HEK293 (cell line): ENCODE results near the gene MAGI2.

Experiments used
- CTCF ChIA-PET: fragments of 350-600 bp; formaldehyde crosslinking; extraction: SDS; loops from one replicate; lab custom pipeline; 2021; ENCODE audit warnings: antibody characterized with exemption; lab: Yijun Ruan, JAX
- POLR2A ChIA-PET: fragments of 300-600 bp; formaldehyde crosslinking; extraction: SDS; loops from one replicate; lab custom pipeline; 2020; ENCODE audit warnings: antibody characterized with exemption, inconsistent platforms; lab: Yijun Ruan, JAX
- H3K27ac ChIP-seq: fragments of 200-500 bp; sonication (Bioruptor generic); 2 replicates; pipeline ENCODE4 v1.5.1; 2014; ENCODE audit warnings: low read depth, low read length, control low read depth, inconsistent platforms; ENCODE audit errors: extremely low read depth
- H3K36me3 ChIP-seq, 2 experiments: fragments of 200-500 bp in 1 of 2; sonication (Bioruptor generic) in 1 of 2; 1 replicate in 1 of 2; 2 replicates in 1 of 2; pipeline ENCODE4 v1.5.1; 2014 to 2017; ENCODE audit warnings: inconsistent platforms in 2 of 2, low read length in 2 of 2; ENCODE audit not compliant: control insufficient read depth in 2 of 2, insufficient read depth in 1 of 2
- H3K4me1 ChIP-seq: fragments of 200-500 bp; sonication (Bioruptor generic); 2 replicates; pipeline ENCODE4 v1.5.1; 2014; ENCODE audit warnings: mild to moderate bottlenecking, low read length, inconsistent platforms; ENCODE audit not compliant: control insufficient read depth, insufficient read depth
- H3K4me3 ChIP-seq: 2 replicates; pipeline ENCODE4 v1.5.1; 2011; ENCODE audit warnings: low read depth, mild to moderate bottlenecking, control low read depth, low read length, moderate library complexity
- H3K9me3 ChIP-seq: fragments of 200-500 bp; sonication (Bioruptor generic); 2 replicates; pipeline ENCODE4 v1.5.1; 2014; ENCODE audit warnings: low read depth, low read length, inconsistent platforms; ENCODE audit not compliant: control insufficient read depth, insufficient read depth
- BCL6B ChIP-seq: fragments of 450-650 bp; formaldehyde crosslinking; IDR thresholded peaks from 2 replicates; pipeline ENCODE4 v1.5.1; 2017; ENCODE audit warnings: missing biosample characterization, missing genetic modification characterization
- PRDM2 ChIP-seq: fragments of 450-650 bp; formaldehyde crosslinking; IDR thresholded peaks from 2 replicates; pipeline ENCODE4 v1.5.1; 2016; ENCODE audit warnings: missing biosample characterization, missing genetic modification characterization, borderline replicate concordance
- SP2 ChIP-seq: fragments of 450-650 bp; formaldehyde crosslinking; IDR thresholded peaks from 2 replicates; pipeline ENCODE4 v1.5.1; 2016; ENCODE audit warnings: missing biosample characterization, missing genetic modification characterization
- ZBTB44 ChIP-seq: fragments of 450-650 bp; IDR thresholded peaks from 2 replicates; pipeline ENCODE4 v1.5.1; 2018; ENCODE audit warnings: missing biosample characterization, mild to moderate bottlenecking, missing genetic modification characterization
- ZNF155 ChIP-seq: fragments of 450-650 bp; formaldehyde crosslinking; IDR thresholded peaks from 2 replicates; pipeline ENCODE4 v1.5.1; 2016; ENCODE audit warnings: missing biosample characterization, missing genetic modification characterization
- ZNF324 ChIP-seq: fragments of 450-650 bp; formaldehyde crosslinking; IDR thresholded peaks from 2 replicates; pipeline ENCODE4 v1.5.1; 2016; ENCODE audit warnings: missing biosample characterization, missing genetic modification characterization
- ZNF416 ChIP-seq: fragments of 450-650 bp; formaldehyde crosslinking; IDR thresholded peaks from 2 replicates; pipeline ENCODE4 v1.5.1; 2016; ENCODE audit warnings: missing biosample characterization, missing genetic modification characterization
- ZNF596 ChIP-seq: fragments of 450-650 bp; IDR thresholded peaks from 2 replicates; pipeline ENCODE4 v1.5.0; 2018; ENCODE audit warnings: missing biosample characterization, mild to moderate bottlenecking, missing genetic modification characterization, moderate library complexity
- ZNF629 ChIP-seq: fragments of 450-650 bp; formaldehyde crosslinking; IDR thresholded peaks from 2 replicates; pipeline ENCODE4 v1.5.1; 2017; ENCODE audit warnings: missing biosample characterization, missing genetic modification characterization
- ZNF768 ChIP-seq: fragments of 450-650 bp; formaldehyde crosslinking; IDR thresholded peaks from 2 replicates; pipeline ENCODE4 v1.5.1; 2018; ENCODE audit warnings: missing biosample characterization, mild to moderate bottlenecking, missing genetic modification characterization
- ZSCAN23 ChIP-seq: fragments of 450-650 bp; formaldehyde crosslinking; IDR thresholded peaks from 2 replicates; pipeline ENCODE4 v1.5.1; 2016; ENCODE audit warnings: missing biosample characterization, missing genetic modification characterization
- TF ChIP-seq, protein P1 (sequence below): fragments of 450-650 bp; formaldehyde crosslinking; optimal IDR thresholded peaks from 2 replicates; pipeline ENCODE3; 2016; ENCODE audit warnings: missing biosample characterization, mild to moderate bottlenecking, missing genetic modification characterization
- TF ChIP-seq, protein P2 (sequence below): fragments of 450-650 bp; formaldehyde crosslinking; IDR thresholded peaks from 2 replicates; pipeline ENCODE4 v1.5.1; 2017; ENCODE audit warnings: missing biosample characterization, missing genetic modification characterization
- TF ChIP-seq, protein P3 (sequence below): fragments of 450-650 bp; formaldehyde crosslinking; IDR thresholded peaks from 2 replicates; pipeline ENCODE4 v1.5.1; 2017; ENCODE audit warnings: missing biosample characterization, mild to moderate bottlenecking, missing genetic modification characterization, moderate library complexity
- TF ChIP-seq, protein P4 (sequence below): fragments of 450-650 bp; formaldehyde crosslinking; IDR thresholded peaks from 2 replicates; pipeline ENCODE4 v1.5.1; 2016; ENCODE audit warnings: missing biosample characterization, missing genetic modification characterization, low read depth

Gene MAGI2

DNA sequence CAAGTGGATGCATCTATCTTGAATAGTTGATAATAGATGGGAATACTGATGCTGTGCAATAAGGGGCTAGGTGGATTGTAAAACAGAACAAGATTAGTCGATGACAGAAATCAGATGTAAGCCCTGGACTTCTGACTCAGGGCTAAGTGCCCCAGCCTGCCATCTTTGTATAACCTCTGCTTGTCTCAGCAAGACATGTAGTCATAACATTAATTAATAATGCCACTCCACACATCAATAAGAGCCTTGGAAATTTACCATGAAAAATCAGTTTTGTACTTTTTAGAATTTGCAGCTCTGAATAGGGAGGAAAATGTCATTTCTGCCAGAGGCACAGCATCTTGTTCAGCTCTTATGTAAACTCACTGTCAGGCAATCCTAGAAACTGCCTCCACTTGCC lies 1125.7 kb downstream of the MAGI2 start:
- Histone ChIP-seq H3K36me3 (no peaks in the 10 kb centered on the region), H3K4me3 (no peak overlapping the region), H3K4me1 (no peaks in the 10 kb centered on the region), H3K27ac (no peak overlapping the region), H3K9me3 (no peaks in the 10 kb centered on the region)
- TF ChIP-seq, protein P1, sequence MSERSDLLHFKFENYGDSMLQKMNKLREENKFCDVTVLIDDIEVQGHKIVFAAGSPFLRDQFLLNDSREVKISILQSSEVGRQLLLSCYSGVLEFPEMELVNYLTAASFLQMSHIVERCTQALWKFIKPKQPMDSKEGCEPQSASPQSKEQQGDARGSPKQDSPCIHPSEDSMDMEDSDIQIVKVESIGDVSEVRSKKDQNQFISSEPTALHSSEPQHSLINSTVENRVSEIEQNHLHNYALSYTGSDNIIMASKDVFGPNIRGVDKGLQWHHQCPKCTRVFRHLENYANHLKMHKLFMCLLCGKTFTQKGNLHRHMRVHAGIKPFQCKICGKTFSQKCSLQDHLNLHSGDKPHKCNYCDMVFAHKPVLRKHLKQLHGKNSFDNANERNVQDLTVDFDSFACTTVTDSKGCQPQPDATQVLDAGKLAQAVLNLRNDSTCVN: no peak
- TF ChIP-seq PRDM2 (tag by site-specific recombination): no peak
- TF ChIP-seq ZSCAN23 (tag by site-specific recombination): no peak
- no peak for TF ChIP-seq ZNF416 (tag by site-specific recombination)
- TF ChIP-seq BCL6B (tag by site-specific recombination): no peak
- no peak for TF ChIP-seq ZNF596 (tag by site-specific recombination)
- TF ChIP-seq, protein P2, sequence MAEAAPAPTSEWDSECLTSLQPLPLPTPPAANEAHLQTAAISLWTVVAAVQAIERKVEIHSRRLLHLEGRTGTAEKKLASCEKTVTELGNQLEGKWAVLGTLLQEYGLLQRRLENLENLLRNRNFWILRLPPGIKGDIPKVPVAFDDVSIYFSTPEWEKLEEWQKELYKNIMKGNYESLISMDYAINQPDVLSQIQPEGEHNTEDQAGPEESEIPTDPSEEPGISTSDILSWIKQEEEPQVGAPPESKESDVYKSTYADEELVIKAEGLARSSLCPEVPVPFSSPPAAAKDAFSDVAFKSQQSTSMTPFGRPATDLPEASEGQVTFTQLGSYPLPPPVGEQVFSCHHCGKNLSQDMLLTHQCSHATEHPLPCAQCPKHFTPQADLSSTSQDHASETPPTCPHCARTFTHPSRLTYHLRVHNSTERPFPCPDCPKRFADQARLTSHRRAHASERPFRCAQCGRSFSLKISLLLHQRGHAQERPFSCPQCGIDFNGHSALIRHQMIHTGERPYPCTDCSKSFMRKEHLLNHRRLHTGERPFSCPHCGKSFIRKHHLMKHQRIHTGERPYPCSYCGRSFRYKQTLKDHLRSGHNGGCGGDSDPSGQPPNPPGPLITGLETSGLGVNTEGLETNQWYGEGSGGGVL (tag by site-specific recombination): no peak
- TF ChIP-seq, protein P3, sequence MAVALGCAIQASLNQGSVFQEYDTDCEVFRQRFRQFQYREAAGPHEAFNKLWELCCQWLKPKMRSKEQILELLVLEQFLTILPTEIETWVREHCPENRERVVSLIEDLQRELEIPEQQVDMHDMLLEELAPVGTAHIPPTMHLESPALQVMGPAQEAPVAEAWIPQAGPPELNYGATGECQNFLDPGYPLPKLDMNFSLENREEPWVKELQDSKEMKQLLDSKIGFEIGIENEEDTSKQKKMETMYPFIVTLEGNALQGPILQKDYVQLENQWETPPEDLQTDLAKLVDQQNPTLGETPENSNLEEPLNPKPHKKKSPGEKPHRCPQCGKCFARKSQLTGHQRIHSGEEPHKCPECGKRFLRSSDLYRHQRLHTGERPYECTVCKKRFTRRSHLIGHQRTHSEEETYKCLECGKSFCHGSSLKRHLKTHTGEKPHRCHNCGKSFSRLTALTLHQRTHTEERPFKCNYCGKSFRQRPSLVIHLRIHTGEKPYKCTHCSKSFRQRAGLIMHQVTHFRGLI (tag by site-specific recombination): no peak
- no peak for TF ChIP-seq ZNF155 (tag by site-specific recombination)
- TF ChIP-seq, protein P4, sequence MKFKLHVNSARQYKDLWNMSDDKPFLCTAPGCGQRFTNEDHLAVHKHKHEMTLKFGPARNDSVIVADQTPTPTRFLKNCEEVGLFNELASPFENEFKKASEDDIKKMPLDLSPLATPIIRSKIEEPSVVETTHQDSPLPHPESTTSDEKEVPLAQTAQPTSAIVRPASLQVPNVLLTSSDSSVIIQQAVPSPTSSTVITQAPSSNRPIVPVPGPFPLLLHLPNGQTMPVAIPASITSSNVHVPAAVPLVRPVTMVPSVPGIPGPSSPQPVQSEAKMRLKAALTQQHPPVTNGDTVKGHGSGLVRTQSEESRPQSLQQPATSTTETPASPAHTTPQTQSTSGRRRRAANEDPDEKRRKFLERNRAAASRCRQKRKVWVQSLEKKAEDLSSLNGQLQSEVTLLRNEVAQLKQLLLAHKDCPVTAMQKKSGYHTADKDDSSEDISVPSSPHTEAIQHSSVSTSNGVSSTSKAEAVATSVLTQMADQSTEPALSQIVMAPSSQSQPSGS (tag by site-specific recombination): no peak
- TF ChIP-seq SP2 (tag by site-specific recombination): no peak
- TF ChIP-seq ZBTB44 (tag by site-specific recombination): no peak
- no peak for TF ChIP-seq ZNF768 (tag by site-specific recombination)
- TF ChIP-seq ZNF324 (tag by site-specific recombination): no peak
- no peak for TF ChIP-seq ZNF629
- POLR2A ChIA-PET: no interaction called here
- CTCF ChIA-PET: no interaction called here
